Eye (tissue), 1 donor: Measurements from ENCODE around the gene PPP1R13L.
A peak's percentile ranks its signal among the peaks of the same experiment; 100 is the strongest.
"Not testable (repeated sequence)": the region's sequence is repeated elsewhere in the genome, so short reads cannot be mapped to it uniquely, and the experiment has no call there.

Experiments
- DNase-seq: peaks from one replicate; pipeline ENCODE4 v3.0.0-alpha.2; 2015

Gene PPP1R13L

GRCh38 chr19:45431008-45431407, 26.1 kb upstream of the PPP1R13L start:
- not testable (repeated sequence) for DNase-seq

GRCh38 chr19:45429896-45430295, 25.0 kb upstream of the PPP1R13L start:
- DNase-seq: not testable (repeated sequence)

- DNase-seq: peak; percentile 60
Observed at GRCh38 chr19:45428384-45429231, 23.7 kb upstream of the PPP1R13L start.

DNA sequence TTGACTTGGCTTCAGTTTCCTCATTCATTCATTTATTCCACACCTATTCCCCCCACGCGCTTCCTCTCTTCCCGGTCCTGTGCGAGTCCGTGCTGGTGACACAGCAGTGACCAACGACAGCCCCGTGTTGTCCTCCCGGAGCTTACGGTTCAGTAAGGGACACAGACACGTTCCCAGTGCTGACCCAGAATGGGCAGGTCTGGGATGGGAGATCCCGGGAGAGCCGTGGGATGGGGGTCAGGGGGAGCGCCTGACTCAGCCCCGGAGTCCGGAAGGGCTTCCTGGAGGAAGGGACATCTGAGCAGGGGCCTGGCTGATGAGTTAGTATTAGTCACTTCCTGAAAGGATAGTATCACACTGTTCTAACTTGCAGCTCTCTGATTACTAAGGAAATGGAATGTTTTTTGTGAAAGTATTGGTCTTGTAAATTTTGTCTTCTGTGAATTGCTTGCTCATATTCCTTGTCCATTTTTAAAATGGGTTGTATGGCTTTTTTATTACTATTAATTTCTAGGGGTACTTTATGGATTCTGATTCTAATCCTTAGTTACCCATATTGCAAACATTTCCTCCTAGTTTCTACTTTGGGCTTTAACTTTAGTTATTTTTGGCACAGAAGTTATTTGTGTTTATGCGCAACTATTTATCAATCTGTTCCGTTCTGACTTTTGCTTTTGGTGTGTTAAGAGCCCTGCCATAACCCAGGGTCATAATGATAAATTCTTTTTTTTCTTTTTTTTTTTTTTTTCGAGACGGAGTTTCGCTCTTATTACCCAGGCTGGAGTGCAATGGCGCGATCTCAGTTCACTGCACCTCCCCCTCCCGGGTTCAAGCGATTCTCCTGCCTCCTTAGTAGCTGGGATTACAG, 19.6 kb upstream of the PPP1R13L start:
- DNase-seq: no peak

GRCh38 chr19:45423589-45424190, 18.8 kb upstream of the PPP1R13L start, which contains the start of gene ERCC1:
Gene ERCC1 (minus strand): TSS chr19:45423917. CDS start chr19:45423374, 543 bp downstream.
- DNase-seq: peak; percentile 97

DNA sequence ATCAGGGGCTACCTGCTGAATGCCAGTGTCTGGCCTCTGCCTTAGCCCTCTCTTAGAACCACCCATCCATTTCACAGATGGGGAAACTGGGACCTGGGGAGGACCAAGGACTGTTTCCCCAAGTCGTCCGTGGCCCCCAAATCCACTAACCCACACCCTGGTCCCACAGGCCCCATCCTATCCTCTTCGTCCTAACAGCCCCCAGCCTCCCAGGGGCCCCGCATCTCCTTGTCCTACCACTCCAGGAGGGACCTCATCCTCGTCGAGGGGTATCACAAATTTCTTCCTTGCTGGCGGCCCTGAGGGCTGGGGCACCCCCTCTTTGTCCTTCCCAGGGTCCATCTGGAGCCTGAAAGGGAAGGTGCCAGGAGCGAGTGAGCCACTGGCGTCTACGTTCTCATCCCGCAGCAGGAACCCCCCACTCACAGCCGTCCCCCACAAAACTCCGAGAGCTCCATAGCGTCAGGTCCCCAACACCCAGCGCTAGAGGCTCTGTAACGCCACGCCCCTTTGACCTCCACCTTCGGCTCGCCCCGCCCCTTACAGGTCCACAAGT, 18.2 kb upstream of the PPP1R13L start:
- DNase-seq: no peak

DNA sequence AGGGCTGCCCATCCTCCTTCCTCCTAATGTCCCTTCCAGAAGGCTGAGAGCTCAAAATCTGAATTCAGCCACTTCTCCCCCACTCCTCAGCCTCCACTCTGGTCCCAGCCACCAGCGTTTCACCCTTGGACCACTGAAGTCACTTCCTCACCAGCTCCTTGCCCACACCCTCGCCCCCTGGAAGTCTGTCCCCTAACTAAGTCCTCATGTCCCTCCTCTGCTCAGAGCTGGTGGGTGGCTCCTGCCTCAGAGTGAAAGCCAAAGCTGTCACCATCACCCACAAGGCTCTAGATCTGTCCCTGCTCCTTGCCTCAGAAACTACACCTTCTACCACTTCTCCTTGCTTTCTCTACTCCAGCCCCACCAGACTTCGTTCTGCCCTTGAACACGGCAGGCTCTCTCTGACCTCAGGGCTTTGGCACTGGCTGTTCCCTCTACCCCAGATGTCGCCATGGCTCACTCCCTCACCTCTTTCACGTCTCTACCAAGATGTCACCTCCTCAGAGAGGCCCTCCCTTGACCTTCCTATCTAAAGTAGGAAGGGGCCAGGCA, 17.2 kb upstream of the PPP1R13L start:
- no peak for DNase-seq

DNA sequence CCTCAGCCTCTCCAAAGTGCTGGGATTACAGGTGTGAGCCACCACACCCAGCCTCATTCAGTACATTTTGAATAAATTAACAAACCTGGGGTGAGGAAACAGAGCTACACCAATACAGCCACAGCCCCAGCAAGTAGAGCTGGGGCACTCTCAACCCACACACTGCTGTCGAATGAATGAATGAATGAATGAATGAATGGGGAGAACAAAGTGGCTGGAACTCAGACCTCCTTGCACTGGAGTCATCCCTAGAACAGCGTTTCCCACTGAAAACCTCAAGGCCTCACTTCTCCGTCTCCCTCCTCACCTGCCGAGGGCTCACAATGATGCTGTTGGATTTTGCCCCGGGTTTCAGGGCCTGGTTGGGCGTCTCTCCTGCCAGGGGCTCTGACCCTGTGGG, 16.0 kb upstream of the PPP1R13L start:
- DNase-seq: no peak

DNA sequence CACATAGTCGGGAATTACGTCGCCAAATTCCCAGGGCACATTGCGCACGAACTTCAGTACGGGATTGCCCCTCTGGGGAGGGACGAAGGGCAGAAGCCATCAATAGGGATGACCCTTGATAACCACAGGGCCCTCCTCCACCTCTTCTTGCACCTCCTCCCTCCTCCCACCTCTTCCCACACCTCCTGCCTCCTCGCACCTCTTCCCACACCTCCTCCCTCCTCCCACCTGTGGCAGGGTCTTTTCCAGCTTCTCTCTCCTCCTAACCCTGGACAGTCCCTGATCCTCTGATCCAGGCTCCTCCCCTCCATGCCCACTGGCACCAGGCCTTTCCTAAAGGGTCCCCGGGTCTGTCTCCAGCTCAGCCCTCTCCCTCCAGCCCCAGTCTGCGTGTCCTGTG, 15.5 kb upstream of the PPP1R13L start:
- DNase-seq: no peak

DNA sequence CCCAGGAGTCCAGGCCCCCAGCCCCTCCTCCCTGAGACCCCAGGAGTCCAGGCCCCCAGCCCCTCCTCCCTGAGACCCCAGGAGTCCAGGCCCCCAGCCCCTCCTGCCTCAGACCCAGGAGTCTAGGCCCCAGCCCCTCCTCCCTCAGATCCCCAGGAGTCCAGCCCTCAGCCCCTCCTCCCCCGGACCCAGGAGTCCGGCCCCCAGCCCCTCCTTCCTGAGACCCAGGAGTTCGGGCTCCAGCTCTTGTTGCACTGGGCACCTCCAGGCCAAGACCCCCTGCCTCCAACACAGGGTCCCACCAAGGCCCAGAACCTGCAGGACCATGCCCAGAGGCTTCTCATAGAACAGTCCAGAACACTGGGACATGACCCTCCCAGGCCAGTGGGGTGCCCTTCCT, 15.0 kb upstream of the PPP1R13L start:
- DNase-seq: no peak

DNA sequence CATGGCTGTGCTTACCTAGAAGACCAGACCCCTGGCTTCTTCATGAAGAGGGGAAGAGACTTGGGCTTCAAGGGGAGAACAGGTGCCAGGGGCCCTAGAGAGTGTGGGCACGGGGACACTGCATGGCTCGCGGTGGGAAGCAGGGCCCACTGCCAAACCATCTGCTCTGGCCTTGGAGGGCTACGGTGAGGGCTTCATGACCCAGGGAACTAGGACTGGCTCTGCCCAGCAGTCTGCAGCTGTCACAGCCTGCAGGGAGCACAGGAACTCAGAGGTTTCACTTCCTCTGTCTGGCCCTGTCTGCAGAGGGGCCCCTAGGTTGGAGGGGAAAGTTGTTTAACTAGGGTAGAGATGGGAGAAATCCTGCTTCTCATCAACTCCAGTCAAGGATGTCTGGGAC, 14.5 kb upstream of the PPP1R13L start:
- no peak for DNase-seq

- no peak for DNase-seq
Observed at GRCh38 chr19:45418802-45419201, 13.9 kb upstream of the PPP1R13L start.

GRCh38 chr19:45417151-45417550, 12.3 kb upstream of the PPP1R13L start:
- no peak for DNase-seq

- DNase-seq: no peak
Observed at GRCh38 chr19:45414468-45414867, 9.6 kb upstream of the PPP1R13L start.

GRCh38 chr19:45413497-45413896, 8.6 kb upstream of the PPP1R13L start:
- DNase-seq: no peak

GRCh38 chr19:45410330-45410729, 5.5 kb upstream of the PPP1R13L start:
- not testable (repeated sequence) for DNase-seq

DNA sequence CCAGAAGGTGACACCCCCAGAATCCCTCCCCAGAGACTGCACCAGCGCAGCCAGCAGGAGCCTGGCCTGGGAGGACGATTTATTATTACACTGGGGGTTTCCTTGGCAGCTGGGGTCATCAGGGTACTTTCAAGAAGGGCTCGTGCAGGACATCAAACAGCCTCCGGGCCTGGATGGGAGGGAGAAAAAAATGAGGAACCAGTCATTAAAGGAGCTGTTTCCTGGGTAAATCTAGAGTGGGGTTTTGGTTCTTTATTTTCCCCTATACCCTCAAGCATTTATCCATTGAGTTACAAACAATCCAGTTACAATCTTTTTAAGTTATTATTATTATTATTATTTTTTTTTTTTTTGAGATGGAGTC, 4.7 kb upstream of the PPP1R13L start:
- no peak for DNase-seq

GRCh38 chr19:45408830-45409556, 4.1 kb upstream of the PPP1R13L start:
- no peak for DNase-seq

DNA sequence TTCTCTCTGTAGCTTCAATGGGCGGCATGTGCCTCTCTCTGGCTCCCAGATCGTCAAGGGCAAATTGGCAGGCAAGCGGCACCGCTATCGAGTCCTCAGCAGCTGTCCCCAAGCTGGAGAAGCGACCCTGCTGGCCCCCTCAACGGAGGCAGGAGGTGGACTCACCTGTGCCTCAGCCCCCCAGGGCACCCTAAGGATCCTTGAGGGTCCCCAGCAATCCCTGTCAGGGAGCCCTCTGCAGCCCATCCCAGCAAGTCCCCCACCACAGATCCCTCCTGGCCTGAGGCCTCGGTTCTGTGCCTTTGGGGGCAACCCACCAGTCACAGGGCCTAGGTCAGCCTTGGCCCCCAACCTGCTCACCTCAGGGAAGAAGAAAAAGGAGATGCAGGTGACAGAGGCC, 3.3 kb upstream of the PPP1R13L start:
- DNase-seq: no peak

DNA sequence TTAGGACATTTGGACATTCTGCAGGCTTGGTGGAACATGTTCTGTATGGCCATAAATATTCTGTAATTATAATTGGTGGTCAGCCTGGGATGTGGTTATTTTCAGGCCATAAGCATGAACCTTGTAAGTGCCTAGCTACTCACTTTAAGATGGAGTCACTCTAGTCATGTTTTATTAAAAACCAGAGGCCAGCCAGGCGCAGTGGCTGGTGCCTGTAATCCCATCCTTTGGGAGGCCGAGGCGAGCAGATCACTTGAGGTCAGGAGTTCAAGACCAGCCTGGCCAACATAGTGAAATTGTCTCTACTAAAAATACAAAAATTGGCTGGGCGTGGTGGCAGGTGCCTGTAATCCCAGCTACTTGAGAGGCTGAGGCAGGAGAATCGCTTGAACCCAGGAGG, 2.7 kb upstream of the PPP1R13L start:
- DNase-seq: not testable (repeated sequence)

DNA sequence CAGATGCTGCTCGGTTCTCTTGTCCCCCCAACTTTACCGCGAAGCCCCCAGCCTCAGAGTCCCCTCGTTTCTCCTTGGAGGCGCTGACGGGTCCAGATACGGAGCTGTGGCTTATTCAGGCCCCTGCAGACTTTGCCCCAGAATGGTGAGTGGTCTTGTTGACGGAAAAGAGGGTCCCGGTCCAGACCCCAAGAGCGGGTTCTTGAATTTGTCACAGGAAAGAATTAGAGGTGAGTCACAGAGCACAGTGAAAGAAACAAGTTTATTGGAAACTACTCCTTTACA, 2.2 kb upstream of the PPP1R13L start:
- DNase-seq: no peak
